Tibial nerve (tissue), 4 donors: ENCODE results near the gene TMEM200B. TPM values are rescaled to one million over a fixed set of nuclear protein-coding genes. Genes with fewer than 3 reads are reported as not detected.
A peak's percentile ranks its signal among the peaks of the same experiment; 100 is the strongest.

Source experiments
- DNase-seq, 2 donors: peaks; one replicate each; pipeline ENCODE4 v3.0.0-alpha.2; 2019; ENCODE audit warnings: low spot score in 2 of 2
- H3K27ac ChIP-seq, 4 donors: fragments of 200-600 bp; sonication (generic) in 3 of 4; one replicate each; pipeline ENCODE4 v1.5.1; 2017 to 2019; ENCODE audit warnings: mild to moderate bottlenecking in 1 of 4
- H3K27me3 ChIP-seq, 2 donors: fragments of 200-600 bp; sonication (generic) in 1 of 2; one replicate each; pipeline versions ENCODE4 v1.5.1 to v1.6.0; 2017 to 2019
- H3K36me3 ChIP-seq, 3 donors: fragments of 200-600 bp; sonication (generic); one replicate each; pipeline ENCODE4 v1.5.1; 2018 to 2019
- H3K4me1 ChIP-seq, 4 donors: fragments of 200-600 bp; sonication (generic) in 3 of 4; one replicate each; pipeline ENCODE4 v1.5.1; 2017 to 2019
- H3K4me3 ChIP-seq, 4 donors: fragments of 200-600 bp; sonication (generic) in 3 of 4; one replicate each; pipeline ENCODE4 v1.5.1; 2017 to 2019; ENCODE audit warnings: mild to moderate bottlenecking in 1 of 4, moderate library complexity in 1 of 4
- H3K9me3 ChIP-seq, 4 donors: fragments of 200-600 bp; sonication (generic) in 3 of 4; one replicate each; pipeline ENCODE4 v1.5.1; 2017 to 2019
- CTCF ChIP-seq, 5 experiments: fragments of 200-600 bp in 3 of 5; fragments of 450-650 bp in 2 of 5; sonication (generic) in 3 of 5; IDR thresholded peaks; one replicate each; pipeline ENCODE4 v1.5.1; 2016 to 2019; ENCODE audit warnings: antibody characterized with exemption in 5 of 5, mild to moderate bottlenecking in 3 of 5, moderate library complexity in 2 of 5
- EP300 ChIP-seq, 2 donors: sonication (generic); formaldehyde crosslinking; IDR thresholded peaks; one replicate each; pipeline ENCODE4 v1.6.1; 2017; ENCODE audit warnings: antibody characterized with exemption in 2 of 2, mild to moderate bottlenecking in 1 of 2
- POLR2A ChIP-seq, 2 donors: fragments of 450-650 bp; IDR thresholded peaks; one replicate each; pipeline ENCODE4 v1.6.1; 2017; ENCODE audit warnings: antibody characterized with exemption in 2 of 2, mild to moderate bottlenecking in 2 of 2, moderate library complexity in 2 of 2
- WGBS, 2 donors: methylation state at CpG; one replicate each; pipeline ENCODE4 v1.1.5; 2018; 5-methylcytosine and 5-hydroxymethylcytosine counted together
- total RNA-seq, 4 donors: library from RNA; depleted of rRNA; stranded (reverse); fragments of >200 nt; gene quantifications; one replicate each; pipeline ENCODE4 v1.1.0, GENCODE V29; 2016

Gene TMEM200B
- total RNA-seq, 4 donors from 2014 or later, result 16.1 to 27.7 (median 22.6) TPM

- Histone ChIP-seq H3K36me3 (no peaks in the 10 kb centered on the region), H3K4me1 (peaks cover 0 to 34% (median 15%) of the 10 kb centered on the region in 4 donors), H3K27ac (peak overlapping the region in 2 of 4 donors; percentile 90 to 96), H3K9me3 (no peaks in the 10 kb centered on the region), H3K4me3 (no peak overlapping the region), H3K27me3 (peaks cover 0 to 32% of the 10 kb centered on the region in 2 donors)
- WGBS, 2 donors, result 86 to 87% methylated on average over 5 to 6 of the region's 6 CpGs
- TF ChIP-seq POLR2A (IDR thresholded peaks at IDR 0.05) (no peak), EP300 (IDR thresholded peaks at IDR 0.05) (no peak), CTCF (IDR thresholded peaks at IDR 0.05) (no peak)
- no peak for DNase-seq
Observed at GRCh38 chr1:29120367-29120766, 3.3 kb downstream of the TMEM200B start.

GRCh38 chr1:29119121-29119929, 4.4 kb downstream of the TMEM200B start:
- Histone ChIP-seq H3K9me3 (no peaks in the 10 kb centered on the region), H3K4me3 (no peak overlapping the region), H3K4me1 (peaks cover 0 to 27% (median 11%) of the 10 kb centered on the region in 4 donors), H3K27ac (peak overlapping the region in 3 of 4 donors; percentile 15 to 60 (median 50)), H3K36me3 (no peaks in the 10 kb centered on the region), H3K27me3 (peaks cover 0 to 26% of the 10 kb centered on the region in 2 donors)
- no peak for DNase-seq
- no peak for TF ChIP-seq EP300 (IDR thresholded peaks at IDR 0.05)
- TF ChIP-seq POLR2A (IDR thresholded peaks at IDR 0.05), result no peak
- TF ChIP-seq CTCF (IDR thresholded peaks at IDR 0.05), result no peak
- WGBS, 2 donors, result 57 to 70% methylated on average over 12 of the region's 12 CpGs

GRCh38 chr1:29117381-29117780, 6.3 kb downstream of the TMEM200B start:
- peaks cover 0 to 8% of the 10 kb centered on the region in 2 donors for H3K27me3 ChIP-seq
- no peak for DNase-seq
- H3K9me3 ChIP-seq, result no peaks in the 10 kb centered on the region
- H3K4me1 ChIP-seq, result peaks cover 0 to 15% (median 6%) of the 10 kb centered on the region in 4 donors
- H3K4me3 ChIP-seq, result no peak overlapping the region
- H3K27ac ChIP-seq, result no peak overlapping the region
- TF ChIP-seq POLR2A (IDR thresholded peaks at IDR 0.05), result no peak
- peak in 1 of 5 experiments; percentile 15 for TF ChIP-seq CTCF (IDR thresholded peaks at IDR 0.05)
- 65 to 70% methylated on average over 2 of the region's 2 CpGs for WGBS, 2 donors
- no peaks in the 10 kb centered on the region for H3K36me3 ChIP-seq

- Histone ChIP-seq H3K4me3 (no peak overlapping the region), H3K9me3 (no peaks in the 10 kb centered on the region), H3K27me3 (no peaks in the 10 kb centered on the region), H3K36me3 (no peaks in the 10 kb centered on the region), H3K27ac (no peak overlapping the region), H3K4me1 (no peaks in the 10 kb centered on the region)
- WGBS, 2 donors, result 82 to 97% methylated on average over 1 of the region's 1 CpG
- TF ChIP-seq POLR2A (IDR thresholded peaks at IDR 0.05) (no peak), EP300 (IDR thresholded peaks at IDR 0.05) (no peak), CTCF (IDR thresholded peaks at IDR 0.05) (no peak)
- no peak for DNase-seq
Observed at GRCh38 chr1:29114654-29115053, 9.0 kb downstream of the TMEM200B start.

GRCh38 chr1:29113413-29114117, 10.1 kb downstream of the TMEM200B start:
- no peak overlapping the region for H3K4me3 ChIP-seq
- H3K4me1 ChIP-seq, result no peaks in the 10 kb centered on the region
- H3K27ac ChIP-seq, result no peak overlapping the region
- WGBS, 2 donors, result 57 to 67% methylated on average over 6 of the region's 6 CpGs
- H3K27me3 ChIP-seq, result no peaks in the 10 kb centered on the region
- peaks cover 0 to 4% (median 0%) of the 10 kb centered on the region in 3 donors for H3K36me3 ChIP-seq
- TF ChIP-seq CTCF (IDR thresholded peaks at IDR 0.05), result no peak
- no peak for TF ChIP-seq EP300 (IDR thresholded peaks at IDR 0.05)
- TF ChIP-seq POLR2A (IDR thresholded peaks at IDR 0.05), result no peak
- H3K9me3 ChIP-seq, result no peaks in the 10 kb centered on the region
- DNase-seq, result no peak
